ENCODE results near the gene ANKRD42.

Gene ANKRD42

DNA sequence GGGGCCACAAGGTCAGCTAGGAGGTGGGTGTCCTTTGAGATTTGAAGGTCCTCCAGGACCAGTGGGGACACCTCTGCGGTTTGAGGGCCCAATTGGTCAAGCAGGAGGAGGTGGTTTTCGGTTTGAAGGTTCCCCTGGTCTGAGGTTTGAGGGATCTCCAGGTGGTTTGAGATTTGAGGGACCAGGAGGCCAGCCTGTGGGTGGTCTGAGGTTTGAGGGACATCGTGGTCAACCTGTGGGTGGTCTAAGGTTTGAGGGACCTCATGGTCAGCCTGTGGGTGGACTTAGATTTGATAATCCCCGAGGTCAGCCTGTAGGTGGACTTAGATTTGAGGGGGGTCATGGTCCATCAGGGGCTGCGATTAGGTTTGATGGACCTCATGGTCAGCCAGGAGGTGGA, 24.8 kb upstream of the ANKRD42 start:
- Histone ChIP-seq H3K36me3 (peaks cover 96% of the 10 kb centered on the region), H3K4me1 (no peaks in the 10 kb centered on the region; the same call in none of the 2 replicates), H3K4me3 (ENCODE audit: low read depth, low read length) (no peak overlapping the region), H3K27me3 (no peaks in the 10 kb centered on the region), H3K9me3 (no peaks in the 10 kb centered on the region; the same call in 1 of the 2 replicates)
- DNase-seq, result no peak
- TF ChIP-seq, protein P1, sequence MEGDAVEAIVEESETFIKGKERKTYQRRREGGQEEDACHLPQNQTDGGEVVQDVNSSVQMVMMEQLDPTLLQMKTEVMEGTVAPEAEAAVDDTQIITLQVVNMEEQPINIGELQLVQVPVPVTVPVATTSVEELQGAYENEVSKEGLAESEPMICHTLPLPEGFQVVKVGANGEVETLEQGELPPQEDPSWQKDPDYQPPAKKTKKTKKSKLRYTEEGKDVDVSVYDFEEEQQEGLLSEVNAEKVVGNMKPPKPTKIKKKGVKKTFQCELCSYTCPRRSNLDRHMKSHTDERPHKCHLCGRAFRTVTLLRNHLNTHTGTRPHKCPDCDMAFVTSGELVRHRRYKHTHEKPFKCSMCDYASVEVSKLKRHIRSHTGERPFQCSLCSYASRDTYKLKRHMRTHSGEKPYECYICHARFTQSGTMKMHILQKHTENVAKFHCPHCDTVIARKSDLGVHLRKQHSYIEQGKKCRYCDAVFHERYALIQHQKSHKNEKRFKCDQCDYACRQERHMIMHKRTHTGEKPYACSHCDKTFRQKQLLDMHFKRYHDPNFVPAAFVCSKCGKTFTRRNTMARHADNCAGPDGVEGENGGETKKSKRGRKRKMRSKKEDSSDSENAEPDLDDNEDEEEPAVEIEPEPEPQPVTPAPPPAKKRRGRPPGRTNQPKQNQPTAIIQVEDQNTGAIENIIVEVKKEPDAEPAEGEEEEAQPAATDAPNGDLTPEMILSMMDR (IDR thresholded peaks at IDR 0.05; ENCODE audit: low read depth, low read length), result no peak

DNA sequence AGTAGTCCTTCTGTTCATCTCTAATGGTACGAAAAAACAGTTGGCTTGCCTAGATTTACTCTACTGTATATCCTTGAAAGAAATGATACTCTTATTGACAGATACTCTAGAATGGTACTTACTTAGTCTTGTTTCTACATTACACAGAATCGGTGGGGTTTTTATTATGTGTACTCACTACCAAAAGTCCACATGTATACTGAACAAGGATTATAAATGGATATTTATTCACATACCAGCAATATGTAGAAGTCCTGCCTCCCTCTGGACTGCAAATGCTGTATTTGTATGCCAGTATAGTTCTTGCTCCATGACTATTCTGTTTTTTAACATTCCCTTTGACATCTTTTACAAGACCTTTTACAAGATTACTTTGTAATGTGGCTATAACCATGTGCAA, 22.6 kb upstream of the ANKRD42 start:
- Histone ChIP-seq H3K4me3 (ENCODE audit: low read depth, low read length) (no peak overlapping the region), H3K36me3 (peaks cover 96% of the 10 kb centered on the region), H3K4me1 (no peaks in the 10 kb centered on the region; the same call in none of the 2 replicates), H3K9me3 (no peaks in the 10 kb centered on the region), H3K27me3 (no peaks in the 10 kb centered on the region)
- no peak for DNase-seq
- TF ChIP-seq, protein P1 (IDR thresholded peaks at IDR 0.05; ENCODE audit: low read depth, low read length), result no peak

DNA sequence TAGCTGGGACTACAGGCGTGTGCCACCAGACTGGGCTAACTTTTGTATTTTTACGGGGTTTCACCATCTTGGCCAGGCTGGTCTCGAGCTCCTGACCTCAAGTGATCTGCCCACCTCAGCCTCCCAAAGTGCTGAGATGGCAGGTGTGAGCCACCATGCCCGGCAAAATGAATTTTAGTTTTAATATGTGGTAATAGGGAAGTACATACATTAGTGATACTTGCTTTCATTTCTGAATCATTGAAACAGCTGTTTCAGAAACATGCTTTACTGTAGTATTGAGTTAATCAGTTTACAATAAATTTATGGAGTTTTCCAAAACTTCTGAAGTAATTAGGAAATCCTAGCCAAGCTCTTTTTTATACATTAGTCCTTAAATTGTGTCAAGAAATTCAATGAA, 21.0 kb upstream of the ANKRD42 start:
- Histone ChIP-seq H3K27me3 (no peaks in the 10 kb centered on the region), H3K36me3 (peaks cover 94% of the 10 kb centered on the region), H3K4me3 (ENCODE audit: low read depth, low read length) (no peak overlapping the region), H3K4me1 (no peaks in the 10 kb centered on the region; the same call in none of the 2 replicates), H3K9me3 (no peaks in the 10 kb centered on the region)
- no peak for DNase-seq
- TF ChIP-seq, protein P1 (IDR thresholded peaks at IDR 0.05; ENCODE audit: low read depth, low read length), result no peak

DNA sequence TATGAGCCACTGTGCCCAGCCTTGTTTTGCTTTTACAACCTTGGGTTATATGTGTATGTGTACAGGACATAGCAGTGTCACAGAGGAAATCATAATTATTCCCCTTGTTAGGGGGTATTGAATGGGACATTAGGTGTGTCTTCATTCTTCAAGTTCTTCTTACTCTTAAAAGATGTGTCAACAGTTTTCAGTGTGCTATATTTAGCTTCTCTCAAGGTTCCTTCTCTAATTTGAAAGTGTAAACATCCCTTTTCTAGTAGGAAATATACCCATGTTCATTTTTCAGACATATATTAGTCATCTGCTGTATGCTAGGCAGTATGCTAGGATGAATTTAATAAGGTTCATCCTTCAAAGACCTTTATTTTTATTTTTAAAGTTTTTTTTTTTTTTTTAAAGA, 19.5 kb upstream of the ANKRD42 start:
- TF ChIP-seq, protein P1 (IDR thresholded peaks at IDR 0.05; ENCODE audit: low read depth, low read length), result no peak
- H3K36me3 ChIP-seq, result peaks cover 93% of the 10 kb centered on the region
- no peak for DNase-seq
- no peak overlapping the region for H3K4me3 ChIP-seq (ENCODE audit: low read depth, low read length)
- no peaks in the 10 kb centered on the region for H3K9me3 ChIP-seq
- H3K27me3 ChIP-seq, result no peaks in the 10 kb centered on the region
- H3K4me1 ChIP-seq, result no peaks in the 10 kb centered on the region; the same call in none of the 2 replicates

DNA sequence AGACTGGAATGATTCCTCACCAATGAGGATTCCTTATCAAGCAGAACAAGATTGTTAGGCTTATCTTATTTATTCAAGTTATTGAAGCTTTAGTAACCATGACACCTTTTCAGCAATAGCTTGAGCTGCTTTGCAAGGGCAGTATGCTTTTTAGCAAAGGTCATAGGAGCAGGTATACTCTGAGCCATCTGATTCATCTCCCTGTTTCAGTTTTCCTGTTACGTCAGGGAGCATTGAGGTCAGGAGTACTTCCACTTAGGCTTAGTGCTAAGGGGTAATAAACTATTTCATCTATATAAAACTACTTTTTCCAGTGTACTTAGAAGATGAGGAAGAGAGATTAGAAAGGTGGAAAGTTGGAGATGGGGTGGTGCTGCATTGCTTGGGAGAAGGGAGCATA, 17.7 kb upstream of the ANKRD42 start:
- TF ChIP-seq, protein P1 (IDR thresholded peaks at IDR 0.05; ENCODE audit: low read depth, low read length), result no peak
- H3K27me3 ChIP-seq, result no peaks in the 10 kb centered on the region
- H3K4me1 ChIP-seq, result no peaks in the 10 kb centered on the region; the same call in 1 of the 2 replicates
- peaks cover 90% of the 10 kb centered on the region for H3K36me3 ChIP-seq
- H3K9me3 ChIP-seq, result no peaks in the 10 kb centered on the region
- no peak for DNase-seq
- no peak overlapping the region for H3K4me3 ChIP-seq (ENCODE audit: low read depth, low read length)

DNA sequence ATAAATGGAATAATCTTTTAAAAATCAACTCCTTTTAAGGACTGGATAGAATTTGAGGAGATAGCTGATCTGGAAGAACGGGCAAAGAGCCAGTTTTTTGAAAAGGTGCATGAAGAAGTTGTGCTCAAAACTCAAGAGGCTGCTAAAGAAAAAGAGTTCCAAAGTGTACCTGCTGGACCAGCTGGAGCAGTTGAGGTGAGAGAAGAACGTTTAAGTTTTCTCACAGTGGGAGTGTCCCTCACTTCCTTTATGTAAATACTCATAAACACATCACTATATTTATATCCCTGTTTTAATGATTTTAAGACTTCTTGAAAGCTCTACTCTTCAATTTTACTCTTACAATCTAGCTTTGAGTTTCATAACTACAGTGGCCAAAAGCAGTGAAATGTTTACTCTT, 11.7 kb upstream of the ANKRD42 start:
- TF ChIP-seq, protein P1 (IDR thresholded peaks at IDR 0.05; ENCODE audit: low read depth, low read length), result no peak
- no peaks in the 10 kb centered on the region for H3K9me3 ChIP-seq
- H3K4me3 ChIP-seq (ENCODE audit: low read depth, low read length), result no peak overlapping the region
- no peak for DNase-seq
- no peaks in the 10 kb centered on the region for H3K4me1 ChIP-seq
- H3K36me3 ChIP-seq, result peaks cover 90% of the 10 kb centered on the region
- H3K27me3 ChIP-seq, result no peaks in the 10 kb centered on the region
